HG03060 (cell line): ENCODE measurements around the gene FAU.
"Not testable (repeated sequence)": the region's sequence is repeated elsewhere in the genome, so short reads cannot be mapped to it uniquely, and the experiment has no call there.

Experiments
- ATAC-seq: cut with Tn5 transposase; IDR thresholded peaks from one replicate; pipeline ENCODE4 v1.9.1; 2021; ENCODE audit warnings: low read depth, moderate number of reproducible peaks; ENCODE audit not compliant: unreplicated experiment

Gene FAU

GRCh38 chr11:65121865-65122696 is at the start of gene FAU, which contains the start of gene MRPL49:
Gene FAU (minus strand): TSS chr11:65122134. CDS start chr11:65121813, 321 bp downstream.
Gene MRPL49 (plus strand): TSS chr11:65122321. CDS start chr11:65122347, 26 bp downstream.
- ATAC-seq: peak; percentile 44

DNA sequence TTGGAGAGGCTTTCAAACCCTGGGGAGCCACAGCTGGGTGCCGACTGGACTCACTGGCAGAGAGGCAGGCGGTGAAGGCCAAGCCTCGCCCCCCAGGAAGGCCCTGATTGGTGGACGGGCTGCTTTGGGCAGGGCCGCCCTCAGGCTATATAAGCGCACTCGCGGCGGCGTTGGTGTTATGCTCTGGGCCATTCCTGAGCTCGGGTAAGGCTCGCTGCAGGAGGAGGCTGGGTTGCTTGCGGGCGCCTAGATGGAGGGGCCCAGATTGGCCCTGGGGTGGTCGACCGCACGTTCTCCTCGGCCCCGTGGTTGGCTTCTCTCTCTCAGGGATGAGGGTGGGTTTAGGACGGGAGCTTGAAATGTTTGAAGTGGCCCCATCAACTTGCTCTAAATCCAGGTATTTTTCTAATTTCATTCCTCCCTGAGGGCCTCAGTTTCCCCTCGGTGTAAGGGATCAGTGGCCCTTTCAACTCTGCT is 48.2 kb upstream of the FAU start, which contains the start of gene SPDYC:
Gene SPDYC (plus strand): TSS at position 176 of the 477 bp plus-strand sequence. CDS start 1,125 bp downstream, outside the sequence.
- ATAC-seq: no peak

GRCh38 chr11:65169164-65169641 is 47.3 kb upstream of the FAU start:
- no peak for ATAC-seq

DNA sequence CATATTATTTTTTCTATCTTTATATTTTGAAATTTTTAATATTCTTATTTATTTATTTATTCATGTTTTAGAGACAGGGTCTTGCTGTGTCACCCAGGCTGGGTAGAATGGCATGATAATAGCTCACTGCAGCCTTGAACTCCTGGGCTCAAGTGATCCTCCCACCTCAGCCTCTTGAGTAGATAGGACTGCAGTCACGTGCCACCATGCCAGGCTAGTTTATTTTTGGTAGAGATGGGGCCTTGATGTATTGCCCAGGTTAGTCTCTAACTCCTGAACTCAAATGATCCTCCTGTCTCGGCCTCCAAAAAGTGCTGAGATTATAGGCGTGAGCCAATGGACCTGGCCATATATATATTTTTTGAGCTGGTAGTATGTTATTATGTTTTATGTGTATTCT is 45.7 kb upstream of the FAU start:
- ATAC-seq: no peak

DNA sequence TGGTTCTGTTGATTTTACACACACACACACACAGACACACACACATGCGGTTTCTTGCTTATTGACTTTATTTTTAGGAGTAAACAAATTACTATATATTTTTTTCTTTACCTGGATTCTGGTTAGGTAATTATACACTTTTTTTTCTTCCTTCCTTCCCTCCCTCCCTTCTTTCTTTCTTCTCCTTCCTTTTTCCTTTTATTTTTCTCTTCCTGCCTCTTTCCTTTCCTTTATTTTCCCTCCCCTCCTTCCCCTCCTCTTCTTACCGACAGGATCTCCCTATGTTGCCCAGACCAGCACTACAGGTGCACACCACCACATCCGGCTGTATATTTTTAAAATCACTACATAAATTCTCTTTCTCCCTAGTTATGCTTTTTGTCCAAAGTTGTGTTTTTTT is 45.0 kb upstream of the FAU start:
- ATAC-seq: no peak

GRCh38 chr11:65165410-65166317 is 43.7 kb upstream of the FAU start:
- no peak for ATAC-seq

GRCh38 chr11:65163684-65164083 is 41.8 kb upstream of the FAU start:
- ATAC-seq: no peak

- no peak for ATAC-seq
Measured at GRCh38 chr11:65160643-65161042, 38.7 kb upstream of the FAU start.

DNA sequence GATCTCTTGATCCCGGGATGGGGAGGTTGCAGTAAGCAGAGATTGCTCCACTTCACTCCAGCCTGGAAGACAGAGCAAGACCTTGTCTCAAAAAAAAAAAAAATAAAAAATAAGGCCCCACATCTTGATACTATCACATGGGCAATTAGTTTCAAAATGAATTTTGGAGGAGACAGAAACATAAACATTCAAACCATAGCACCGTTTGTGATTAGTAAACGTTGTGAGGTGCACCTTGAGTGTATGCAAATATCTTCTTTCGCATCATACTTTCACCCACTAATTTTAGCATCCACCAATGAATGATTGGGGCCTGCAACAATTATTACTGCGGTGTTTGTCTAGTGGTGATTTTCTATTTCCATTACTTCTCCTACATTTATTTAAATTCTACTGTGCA is 37.1 kb upstream of the FAU start:
- peak; percentile 71 for ATAC-seq

DNA sequence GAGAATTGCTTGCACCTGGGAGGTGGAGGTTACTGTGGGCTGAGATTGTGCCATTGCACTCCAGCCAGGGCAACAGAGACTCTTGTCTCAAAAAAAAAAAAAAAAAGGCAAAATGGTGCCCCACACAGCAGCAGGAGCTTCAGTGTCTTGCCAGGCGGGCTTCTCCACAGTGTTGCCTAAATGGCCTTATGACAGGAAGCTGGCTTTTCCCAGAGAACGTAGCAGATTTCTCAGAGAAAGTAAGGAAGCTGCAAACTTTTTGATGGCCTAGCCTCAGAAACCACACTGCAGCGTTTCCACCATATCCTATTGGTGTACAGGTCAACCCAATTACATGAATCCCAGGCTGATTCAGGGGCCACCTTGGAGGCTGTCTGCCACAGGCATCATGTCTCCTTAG is 35.4 kb upstream of the FAU start:
- ATAC-seq: no peak

DNA sequence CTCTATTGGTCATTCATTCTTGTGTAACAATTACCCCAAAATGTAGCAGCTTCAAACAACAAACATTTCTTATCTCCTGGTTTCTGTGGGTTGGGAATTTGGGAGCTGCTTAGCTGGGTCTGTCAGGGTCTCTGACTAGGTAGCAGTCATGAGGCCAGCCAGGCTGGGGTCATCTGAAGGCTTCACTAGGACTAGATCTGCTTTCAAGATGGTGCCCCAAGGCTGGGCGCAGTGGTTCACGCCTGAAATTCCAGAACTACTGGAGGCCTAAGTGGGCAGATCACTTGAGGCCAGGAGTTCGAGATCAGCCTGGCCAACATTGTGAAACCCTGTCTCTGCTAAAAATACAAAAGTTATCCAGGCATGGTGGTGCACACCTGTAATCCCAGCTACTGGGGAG is 35.0 kb upstream of the FAU start:
- no peak for ATAC-seq

DNA sequence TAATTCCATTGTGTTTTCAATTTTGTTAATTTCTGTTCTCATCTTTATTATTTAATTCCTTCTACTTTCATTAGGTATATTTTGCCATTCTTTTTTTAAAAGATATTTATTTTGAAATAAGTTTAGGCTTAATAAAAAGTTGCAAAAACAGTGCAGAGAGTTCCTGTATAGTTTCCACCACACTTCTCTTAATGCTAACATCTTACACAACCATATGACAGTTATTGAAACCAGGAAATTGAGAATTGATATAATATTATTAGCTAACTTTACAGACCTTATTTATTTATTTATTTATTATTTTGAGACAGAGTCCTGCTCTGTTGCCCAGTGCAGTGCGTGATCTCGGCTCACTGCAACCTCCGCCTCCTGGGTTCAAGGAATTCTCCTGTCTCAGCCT is 34.3 kb upstream of the FAU start:
- ATAC-seq: no peak

DNA sequence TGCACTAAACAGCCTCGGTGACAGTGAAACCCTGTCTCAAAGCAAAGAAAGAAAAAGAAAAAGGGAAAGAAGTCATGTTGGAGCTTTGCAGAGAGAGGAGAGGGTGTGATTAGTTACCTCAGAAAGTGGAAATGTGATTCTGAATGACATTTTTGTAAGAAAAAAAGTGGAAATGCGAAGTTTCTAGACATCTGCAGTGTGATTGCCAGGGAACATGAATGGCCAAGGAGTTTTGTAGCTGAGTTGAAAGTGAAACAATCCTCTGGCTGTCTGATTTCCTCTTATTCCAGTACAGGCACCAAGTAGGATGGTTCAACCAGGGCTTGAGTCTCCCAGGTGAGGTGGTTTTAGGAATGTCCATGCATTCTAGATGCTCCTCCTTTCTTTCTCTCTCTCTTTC is 30.2 kb upstream of the FAU start:
- no peak for ATAC-seq

DNA sequence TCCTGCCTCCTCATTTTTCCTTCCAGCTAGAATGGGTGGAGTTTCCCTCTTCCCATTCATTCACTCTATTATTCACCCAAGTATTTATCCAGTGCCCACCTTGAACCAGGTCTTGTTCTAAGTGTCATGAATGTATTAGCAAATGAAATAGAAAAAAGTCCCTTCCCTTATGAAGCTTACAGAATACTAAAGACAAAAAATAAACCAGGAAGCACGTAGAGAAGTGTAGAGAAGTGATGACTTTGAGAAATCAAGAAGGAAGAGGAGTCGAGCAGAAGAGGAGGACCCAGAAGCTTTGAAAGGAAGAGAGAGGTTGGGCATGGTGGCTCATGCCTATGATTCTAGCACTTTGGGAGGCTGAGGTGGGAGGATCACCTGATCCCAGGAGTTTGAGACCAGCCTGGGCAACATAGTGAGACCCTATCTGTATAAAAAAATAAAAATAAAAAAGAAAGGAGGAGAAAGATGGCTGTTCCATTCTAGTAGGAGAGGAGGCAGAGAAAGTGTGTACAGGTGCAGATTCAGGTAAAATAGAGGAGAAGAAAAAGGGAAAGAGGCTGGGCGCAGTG is 29.5 kb upstream of the FAU start:
- ATAC-seq: no peak

DNA sequence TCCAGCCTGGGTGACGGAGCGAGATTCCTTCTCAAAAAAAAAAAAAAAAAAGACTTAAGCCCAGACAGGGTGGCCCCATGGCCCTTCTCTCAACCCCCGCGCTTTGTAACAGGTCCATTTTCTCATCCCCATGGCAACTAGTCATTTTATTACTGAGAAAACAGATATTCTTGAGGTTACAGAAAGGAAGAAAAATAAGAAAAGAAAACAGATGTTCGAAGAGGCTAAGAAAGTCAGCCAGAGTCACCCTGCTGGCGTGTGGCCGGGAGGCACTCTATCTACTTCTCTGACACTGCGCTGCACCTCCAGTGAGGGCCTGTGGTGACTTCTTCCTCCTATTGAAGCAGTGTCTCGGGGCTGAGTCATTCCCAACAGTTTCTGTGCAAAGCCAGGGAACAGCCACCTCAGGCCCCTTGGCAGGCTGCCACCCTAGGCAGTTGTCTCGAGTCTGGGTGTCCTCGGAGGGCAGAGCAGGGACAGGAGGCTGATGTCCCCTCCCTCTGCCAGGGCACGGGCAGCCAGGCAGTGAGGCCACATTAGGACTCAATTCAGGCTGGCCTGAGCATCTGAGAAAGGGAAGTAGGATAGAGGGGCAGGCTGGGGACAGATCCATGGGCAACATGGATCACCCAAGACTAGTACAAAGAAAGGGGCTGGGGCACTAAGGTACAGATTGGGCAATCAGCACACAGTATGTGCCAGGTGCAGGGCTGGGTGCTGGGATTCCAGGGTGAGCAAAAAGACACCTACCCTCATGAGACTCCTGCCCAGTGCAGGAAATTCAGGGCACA is 28.8 kb upstream of the FAU start:
- no peak for ATAC-seq

GRCh38 chr11:65150131-65150508 is 28.2 kb upstream of the FAU start:
- not testable (repeated sequence) for ATAC-seq

DNA sequence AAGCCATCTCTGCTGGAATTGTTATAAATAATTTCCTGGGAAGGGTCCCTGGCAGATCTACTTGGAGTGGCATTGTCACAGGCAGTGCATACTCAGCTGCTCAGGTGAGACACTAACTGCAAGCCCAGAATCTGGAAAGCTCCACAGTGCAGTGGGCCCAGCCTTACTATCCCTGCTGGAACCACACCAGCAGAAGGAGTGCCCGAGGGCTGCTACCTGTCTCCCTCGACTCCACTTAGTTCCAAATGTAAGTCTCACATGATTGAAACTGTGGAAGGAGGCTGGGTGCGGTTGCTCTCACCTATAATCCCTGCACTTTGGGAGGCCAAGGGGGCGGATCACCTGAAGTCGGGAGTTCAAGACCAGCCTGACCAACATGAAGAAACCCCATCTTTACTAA is 26.7 kb upstream of the FAU start:
- ATAC-seq: no peak

- no peak for ATAC-seq
Measured at GRCh38 chr11:65147352-65148075, 25.6 kb upstream of the FAU start.

GRCh38 chr11:65141896-65142494 is 20.1 kb upstream of the FAU start:
- ATAC-seq: no peak
